Measurements from ENCODE around the gene PIK3IP1.
A peak's percentile ranks its signal among the peaks of the same experiment; 100 is the strongest.

PIK3IP1 gene

GRCh38 chr22:31274017-31274416 is 18.3 kb downstream of the PIK3IP1 start:
- TF ChIP-seq, protein P1, sequence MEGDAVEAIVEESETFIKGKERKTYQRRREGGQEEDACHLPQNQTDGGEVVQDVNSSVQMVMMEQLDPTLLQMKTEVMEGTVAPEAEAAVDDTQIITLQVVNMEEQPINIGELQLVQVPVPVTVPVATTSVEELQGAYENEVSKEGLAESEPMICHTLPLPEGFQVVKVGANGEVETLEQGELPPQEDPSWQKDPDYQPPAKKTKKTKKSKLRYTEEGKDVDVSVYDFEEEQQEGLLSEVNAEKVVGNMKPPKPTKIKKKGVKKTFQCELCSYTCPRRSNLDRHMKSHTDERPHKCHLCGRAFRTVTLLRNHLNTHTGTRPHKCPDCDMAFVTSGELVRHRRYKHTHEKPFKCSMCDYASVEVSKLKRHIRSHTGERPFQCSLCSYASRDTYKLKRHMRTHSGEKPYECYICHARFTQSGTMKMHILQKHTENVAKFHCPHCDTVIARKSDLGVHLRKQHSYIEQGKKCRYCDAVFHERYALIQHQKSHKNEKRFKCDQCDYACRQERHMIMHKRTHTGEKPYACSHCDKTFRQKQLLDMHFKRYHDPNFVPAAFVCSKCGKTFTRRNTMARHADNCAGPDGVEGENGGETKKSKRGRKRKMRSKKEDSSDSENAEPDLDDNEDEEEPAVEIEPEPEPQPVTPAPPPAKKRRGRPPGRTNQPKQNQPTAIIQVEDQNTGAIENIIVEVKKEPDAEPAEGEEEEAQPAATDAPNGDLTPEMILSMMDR (conservative IDR thresholded peaks at IDR 0.05; ENCODE audit: low read depth, low read length), result no peak
- H3K4me3 ChIP-seq (ENCODE audit: low read length), result no peak overlapping the region
- DNase-seq (ENCODE audit: low read depth), result no peak

- TF ChIP-seq, protein P1 (conservative IDR thresholded peaks at IDR 0.05; ENCODE audit: low read depth, low read length), result peak; percentile 75
- DNase-seq (ENCODE audit: low read depth), result no peak
- no peak overlapping the region for H3K4me3 ChIP-seq (ENCODE audit: low read length)
Observed at GRCh38 chr22:31272522-31273446, 19.5 kb downstream of the PIK3IP1 start.

GRCh38 chr22:31271485-31271884 is 20.8 kb downstream of the PIK3IP1 start:
- DNase-seq (ENCODE audit: low read depth), result no peak
- TF ChIP-seq, protein P1 (conservative IDR thresholded peaks at IDR 0.05; ENCODE audit: low read depth, low read length), result no peak
- no peak overlapping the region for H3K4me3 ChIP-seq (ENCODE audit: low read length)

DNA sequence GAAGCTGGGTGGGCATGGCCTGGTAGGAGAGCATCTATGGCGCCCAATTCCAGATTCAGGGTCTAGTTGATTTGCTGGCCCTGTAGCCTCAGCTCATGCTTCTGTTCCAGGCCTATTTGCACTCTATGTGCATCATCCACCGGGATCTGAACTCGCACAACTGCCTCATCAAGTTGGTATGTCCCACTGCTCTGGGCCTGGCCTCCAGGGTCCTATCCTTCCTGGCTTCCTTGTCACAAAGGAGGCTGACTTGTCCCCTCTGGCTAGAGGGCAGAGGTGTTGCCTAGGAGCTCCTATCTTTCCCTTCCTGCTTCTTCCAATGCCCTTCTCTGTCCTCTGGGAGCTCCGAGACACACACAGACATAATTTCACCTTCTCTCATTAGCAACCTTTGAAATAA is 21.3 kb downstream of the PIK3IP1 start:
- no peak overlapping the region for H3K4me3 ChIP-seq (ENCODE audit: low read length)
- TF ChIP-seq, protein P1 (conservative IDR thresholded peaks at IDR 0.05; ENCODE audit: low read depth, low read length), result no peak
- DNase-seq (ENCODE audit: low read depth), result no peak

DNA sequence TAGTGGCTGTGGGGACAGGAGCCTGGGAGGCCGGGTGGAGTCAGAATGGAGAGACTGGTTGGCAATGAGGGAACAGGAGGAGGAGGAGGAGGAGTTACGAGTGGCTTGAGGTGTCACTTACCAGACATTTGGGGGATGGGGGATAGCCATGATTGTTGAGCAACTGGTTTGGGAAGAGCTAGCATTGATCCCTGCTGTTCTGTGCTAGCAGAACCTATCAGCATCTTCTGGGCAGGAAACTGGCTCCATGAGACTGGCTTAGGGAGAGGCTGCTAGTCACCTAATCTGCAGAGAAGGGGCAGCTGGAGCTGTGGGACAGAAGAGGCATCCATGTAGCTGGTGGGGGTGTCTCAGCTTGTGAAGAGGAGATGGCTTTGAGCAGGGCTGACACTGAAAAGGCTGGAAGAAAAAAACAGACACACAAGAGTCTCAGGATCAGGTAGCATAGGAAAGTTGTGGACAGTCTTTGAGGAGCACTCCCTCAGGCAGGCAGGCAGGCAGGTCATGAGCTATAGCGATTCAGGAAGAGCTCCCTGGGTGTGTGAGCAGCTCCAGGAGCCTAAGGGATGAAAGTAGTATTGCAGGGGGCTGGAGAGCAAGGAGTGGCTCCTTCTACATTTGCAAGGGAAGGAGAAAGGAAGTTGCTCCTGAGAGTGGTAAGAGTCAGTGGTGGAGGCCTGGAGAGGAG is 22.3 kb downstream of the PIK3IP1 start:
- TF ChIP-seq, protein P1 (conservative IDR thresholded peaks at IDR 0.05; ENCODE audit: low read depth, low read length), result no peak
- DNase-seq (ENCODE audit: low read depth), result no peak
- no peak overlapping the region for H3K4me3 ChIP-seq (ENCODE audit: low read length)

GRCh38 chr22:31268281-31268680 is 24.0 kb downstream of the PIK3IP1 start:
- H3K4me3 ChIP-seq (ENCODE audit: low read length), result no peak overlapping the region
- TF ChIP-seq, protein P1 (conservative IDR thresholded peaks at IDR 0.05; ENCODE audit: low read depth, low read length), result no peak
- no peak for DNase-seq (ENCODE audit: low read depth)

All from retinal pigment epithelial cell (primary cell).